ENCODE measurements around the gene PLXNA4. TPM values are rescaled to one million over a fixed set of nuclear protein-coding genes. Genes with fewer than 3 reads are reported as not detected.
"Not testable (repeated sequence)": the region's sequence is repeated elsewhere in the genome, so short reads cannot be mapped to it uniquely, and the experiment has no call there.

PLXNA4 gene
- total RNA-seq (2014; rRNA removed; shearing (Covaris generic)) = not detected in 2 replicates

GRCh38 chr7:132575982-132576720, at the start of gene PLXNA4:
Gene PLXNA4 (minus strand): TSS chr7:132576470. CDS start chr7:132508693, 67,777 bp downstream.
- no peak for DNase-seq (ENCODE audit: low spot score)

GRCh38 chr7:132625651-132626050, 49.4 kb upstream of the PLXNA4 start:
- no peak for DNase-seq (ENCODE audit: low spot score)

GRCh38 chr7:132622081-132622480, 45.8 kb upstream of the PLXNA4 start:
- no peak for DNase-seq (ENCODE audit: low spot score)

GRCh38 chr7:132619967-132620366, 43.7 kb upstream of the PLXNA4 start:
- no peak for DNase-seq (ENCODE audit: low spot score)

GRCh38 chr7:132618956-132619305, 42.7 kb upstream of the PLXNA4 start:
- no peak for DNase-seq (ENCODE audit: low spot score)

GRCh38 chr7:132618271-132618955, 42.1 kb upstream of the PLXNA4 start:
- DNase-seq (ENCODE audit: low spot score) = no peak

- DNase-seq (ENCODE audit: low spot score) = no peak
Observed at GRCh38 chr7:132614428-132615318, 38.4 kb upstream of the PLXNA4 start.

- no peak for DNase-seq (ENCODE audit: low spot score)
Observed at GRCh38 chr7:132613737-132614136, 37.5 kb upstream of the PLXNA4 start.

- DNase-seq (ENCODE audit: low spot score) = no peak
Observed at GRCh38 chr7:132610995-132611394, 34.7 kb upstream of the PLXNA4 start.

GRCh38 chr7:132609906-132610520, 33.7 kb upstream of the PLXNA4 start:
- no peak for DNase-seq (ENCODE audit: low spot score)

GRCh38 chr7:132609222-132609621, 33.0 kb upstream of the PLXNA4 start:
- no peak for DNase-seq (ENCODE audit: low spot score)

- no peak for DNase-seq (ENCODE audit: low spot score)
Observed at GRCh38 chr7:132608523-132608922, 32.3 kb upstream of the PLXNA4 start.

GRCh38 chr7:132607656-132608055, 31.4 kb upstream of the PLXNA4 start:
- DNase-seq (ENCODE audit: low spot score) = no peak

- no peak for DNase-seq (ENCODE audit: low spot score)
Observed at GRCh38 chr7:132604121-132604520, 27.9 kb upstream of the PLXNA4 start.

GRCh38 chr7:132603220-132603833, 27.1 kb upstream of the PLXNA4 start:
- no peak for DNase-seq (ENCODE audit: low spot score)

GRCh38 chr7:132601783-132602182, 25.5 kb upstream of the PLXNA4 start:
- DNase-seq (ENCODE audit: low spot score) = no peak

GRCh38 chr7:132596588-132596987, 20.3 kb upstream of the PLXNA4 start:
- no peak for DNase-seq (ENCODE audit: low spot score)

GRCh38 chr7:132594741-132595140, 18.5 kb upstream of the PLXNA4 start:
- not testable (repeated sequence) for DNase-seq (ENCODE audit: low spot score)

GRCh38 chr7:132592936-132593335, 16.7 kb upstream of the PLXNA4 start:
- DNase-seq (ENCODE audit: low spot score) = no peak

- DNase-seq (ENCODE audit: low spot score) = no peak
Observed at GRCh38 chr7:132592231-132592920, 16.1 kb upstream of the PLXNA4 start.

GRCh38 chr7:132590162-132590561, 13.9 kb upstream of the PLXNA4 start:
- DNase-seq (ENCODE audit: low spot score) = no peak
